ENCODE measurements around the gene NFATC2IP. TPM values are rescaled to one million over a fixed set of nuclear protein-coding genes. Genes with fewer than 3 reads are reported as not detected.

Gene NFATC2IP
- total and polyA plus RNA-seq, 9 of the 15 experiments (the other 6 are each of a cell fraction or from before 2014, with no cell fraction given), result 15.6 to 106 (median 46.9) TPM

GRCh38 chr16:28935346-28935745, 15.4 kb upstream of the NFATC2IP start (continued):
- TF ChIP-seq SMARCA5 (IDR thresholded peaks at IDR 0.05) (no peak), RCOR1 (IDR thresholded peaks at IDR 0.05; ENCODE audit: borderline replicate concordance in 1 of 2, low read depth in 2 of 2, low read length in 2 of 2) (peak in 1 of 2 experiments; percentile 21; a peak in 1 of 4 replicates), ZNF239 (CRISPR knock-in tag; IDR thresholded peaks at IDR 0.05) (no peak), SMC3 (conservative IDR thresholded peaks at IDR 0.05; ENCODE audit: insufficient read depth, low read depth, low read length) (no peak), ZNF695 (CRISPR knock-in tag; IDR thresholded peaks at IDR 0.05) (no peak), ATF3 (IDR thresholded peaks at IDR 0.05) (peak; percentile 63; the same call in 1 of the 2 replicates), ATF3 (CRISPR knock-in tag; conservative IDR thresholded peaks at IDR 0.05) (no peak), ZNF830 (CRISPR knock-in tag; IDR thresholded peaks at IDR 0.05) (no peak), FOSL1 (tag; conservative IDR thresholded peaks at IDR 0.05) (peak; percentile 65), ZNF785 (CRISPR knock-in tag; IDR thresholded peaks at IDR 0.05) (no peak), ZNF12 (CRISPR knock-in tag; IDR thresholded peaks at IDR 0.05) (no peak), KDM5B (IDR thresholded peaks at IDR 0.05; ENCODE audit: insufficient replicate concordance, low read depth, low read length) (no peak), CC2D1A (IDR thresholded peaks at IDR 0.05) (no peak), NFE2 (IDR thresholded peaks at IDR 0.05; ENCODE audit: low read depth) (0 out of 2 replicates have a peak, but pooled peaks have one; percentile 18), NCOR1 (IDR thresholded peaks at IDR 0.05) (no peak), RUNX1 (IDR thresholded peaks at IDR 0.05; ENCODE audit: low read depth) (no peak), ZC3H4 (CRISPR knock-in tag; IDR thresholded peaks at IDR 0.05; ENCODE audit: borderline replicate concordance) (no peak), ZNF280B (CRISPR knock-in tag; IDR thresholded peaks at IDR 0.05) (no peak), CHD2 (IDR thresholded peaks at IDR 0.05; ENCODE audit: low read depth, low read length) (no peak), RBBP5 (IDR thresholded peaks at IDR 0.05; ENCODE audit: borderline replicate concordance, insufficient read depth, low read length, poor library complexity, severe bottlenecking) (no peak), PRDM10 (IDR thresholded peaks at IDR 0.05; ENCODE audit: partially characterized antibody) (peak; percentile 38), ZNF165 (CRISPR knock-in tag; IDR thresholded peaks at IDR 0.05; ENCODE audit: borderline replicate concordance) (no peak), CREBBP (IDR thresholded peaks at IDR 0.05; ENCODE audit: low read depth, low read length) (no peak)
- TF ChIP-seq, protein P1, sequence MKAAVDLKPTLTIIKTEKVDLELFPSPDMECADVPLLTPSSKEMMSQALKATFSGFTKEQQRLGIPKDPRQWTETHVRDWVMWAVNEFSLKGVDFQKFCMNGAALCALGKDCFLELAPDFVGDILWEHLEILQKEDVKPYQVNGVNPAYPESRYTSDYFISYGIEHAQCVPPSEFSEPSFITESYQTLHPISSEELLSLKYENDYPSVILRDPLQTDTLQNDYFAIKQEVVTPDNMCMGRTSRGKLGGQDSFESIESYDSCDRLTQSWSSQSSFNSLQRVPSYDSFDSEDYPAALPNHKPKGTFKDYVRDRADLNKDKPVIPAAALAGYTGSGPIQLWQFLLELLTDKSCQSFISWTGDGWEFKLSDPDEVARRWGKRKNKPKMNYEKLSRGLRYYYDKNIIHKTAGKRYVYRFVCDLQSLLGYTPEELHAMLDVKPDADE (conservative IDR thresholded peaks at IDR 0.05; ENCODE audit: control insufficient read depth, low read depth, low read length), result no peak

Data from K562 (cell line).